Smooth muscle cell of the brain vasculature (primary cell): ENCODE measurements around the gene MAP7.
"Not testable (repeated sequence)": the region's sequence is repeated elsewhere in the genome, so short reads cannot be mapped to it uniquely, and the experiment has no call there.

ENCODE experiments used
- DNase-seq: peaks from one replicate; pipeline ENCODE4 v3.0.0-alpha.2; 2012; ENCODE audit warnings: low read depth, low spot score

MAP7 gene

GRCh38 chr6:136387316-136387715, 162.9 kb downstream of the MAP7 start:
- DNase-seq, result no peak

GRCh38 chr6:136383268-136383937, 166.8 kb downstream of the MAP7 start:
- no peak for DNase-seq

GRCh38 chr6:136382676-136383252, 167.5 kb downstream of the MAP7 start:
- DNase-seq, result no peak

- no peak for DNase-seq
These were observed 171.3 kb downstream of the MAP7 start for GRCh38 chr6:136378888-136379287.

- not testable (repeated sequence) for DNase-seq
These were observed 174.4 kb downstream of the MAP7 start for GRCh38 chr6:136375836-136376235.

- DNase-seq, result no peak
These were observed 178.3 kb downstream of the MAP7 start for GRCh38 chr6:136371959-136372358.

GRCh38 chr6:136370988-136371728, 179.1 kb downstream of the MAP7 start:
- no peak for DNase-seq

- DNase-seq, result no peak
These were observed 184.4 kb downstream of the MAP7 start for GRCh38 chr6:136365776-136366354.

- no peak for DNase-seq
These were observed 187.5 kb downstream of the MAP7 start for GRCh38 chr6:136362421-136363356.

GRCh38 chr6:136361787-136362186, 188.4 kb downstream of the MAP7 start:
- DNase-seq, result no peak

- no peak for DNase-seq
These were observed 189.4 kb downstream of the MAP7 start for GRCh38 chr6:136360783-136361182.

GRCh38 chr6:136359851-136360250, 190.4 kb downstream of the MAP7 start:
- DNase-seq, result no peak

- DNase-seq, result no peak
These were observed 198.6 kb downstream of the MAP7 start for GRCh38 chr6:136351518-136352110.

- DNase-seq, result no peak
These were observed 199.3 kb downstream of the MAP7 start for GRCh38 chr6:136350914-136351313.

- DNase-seq, result no peak
These were observed 202.4 kb downstream of the MAP7 start for GRCh38 chr6:136347847-136348246.

- DNase-seq, result no peak
These were observed 205.1 kb downstream of the MAP7 start for GRCh38 chr6:136345145-136345544.

GRCh38 chr6:136344420-136344819, 205.8 kb downstream of the MAP7 start:
- DNase-seq, result peak; percentile 47

- no peak for DNase-seq
These were observed 206.5 kb downstream of the MAP7 start for GRCh38 chr6:136343700-136344099.

- DNase-seq, result no peak
These were observed 206.9 kb downstream of the MAP7 start for GRCh38 chr6:136343275-136343674.

- no peak for DNase-seq
These were observed 208.3 kb downstream of the MAP7 start for GRCh38 chr6:136341967-136342366.

GRCh38 chr6:136341367-136341766, 208.9 kb downstream of the MAP7 start:
- no peak for DNase-seq
